Raji (cell line): ENCODE data around the gene GPRC5C.

Experiments
- POLR2A ChIP-seq: IDR thresholded peaks from 2 replicates; pipeline ENCODE4 v1.6.1; 2011; ENCODE audit warnings: low read depth, low read length, control low read depth; ENCODE audit not compliant: insufficient read depth

GPRC5C gene

DNA sequence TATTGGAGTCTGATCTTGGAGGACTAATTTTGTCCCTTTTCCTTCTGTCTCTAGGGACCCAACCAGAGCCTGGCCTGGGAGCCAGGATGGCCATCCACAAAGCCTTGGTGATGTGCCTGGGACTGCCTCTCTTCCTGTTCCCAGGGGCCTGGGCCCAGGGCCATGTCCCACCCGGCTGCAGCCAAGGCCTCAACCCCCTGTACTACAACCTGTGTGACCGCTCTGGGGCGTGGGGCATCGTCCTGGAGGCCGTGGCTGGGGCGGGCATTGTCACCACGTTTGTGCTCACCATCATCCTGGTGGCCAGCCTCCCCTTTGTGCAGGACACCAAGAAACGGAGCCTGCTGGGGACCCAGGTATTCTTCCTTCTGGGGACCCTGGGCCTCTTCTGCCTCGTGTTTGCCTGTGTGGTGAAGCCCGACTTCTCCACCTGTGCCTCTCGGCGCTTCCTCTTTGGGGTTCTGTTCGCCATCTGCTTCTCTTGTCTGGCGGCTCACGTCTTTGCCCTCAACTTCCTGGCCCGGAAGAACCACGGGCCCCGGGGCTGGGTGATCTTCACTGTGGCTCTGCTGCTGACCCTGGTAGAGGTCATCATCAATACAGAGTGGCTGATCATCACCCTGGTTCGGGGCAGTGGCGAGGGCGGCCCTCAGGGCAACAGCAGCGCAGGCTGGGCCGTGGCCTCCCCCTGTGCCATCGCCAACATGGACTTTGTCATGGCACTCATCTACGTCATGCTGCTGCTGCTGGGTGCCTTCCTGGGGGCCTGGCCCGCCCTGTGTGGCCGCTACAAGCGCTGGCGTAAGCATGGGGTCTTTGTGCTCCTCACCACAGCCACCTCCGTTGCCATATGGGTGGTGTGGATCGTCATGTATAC is 8.0 kb downstream of the GPRC5C start:
- no peak for TF ChIP-seq POLR2A

GRCh38 chr17:74441537-74441936 is 9.6 kb downstream of the GPRC5C start:
- no peak for TF ChIP-seq POLR2A

DNA sequence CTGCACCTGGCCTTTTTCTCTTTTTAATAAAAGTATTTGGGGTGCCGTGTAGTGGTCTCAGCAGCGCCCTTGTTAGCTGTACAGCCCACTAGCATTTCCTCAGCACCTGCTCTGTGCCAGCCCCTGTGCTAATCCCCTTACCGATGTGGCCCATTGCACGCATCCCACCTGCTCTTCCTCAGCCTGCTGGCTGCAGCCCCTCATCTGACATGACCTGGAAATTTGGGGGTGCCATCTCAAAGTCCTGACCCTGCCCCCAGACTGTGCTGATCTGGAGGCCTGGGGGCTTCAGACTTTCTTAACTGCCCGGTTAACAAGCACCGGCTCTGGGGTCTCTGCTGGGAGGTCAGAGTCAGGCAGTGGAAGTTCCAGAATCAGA is 10.4 kb downstream of the GPRC5C start:
- no peak for TF ChIP-seq POLR2A

GRCh38 chr17:74442670-74443515 is 11.0 kb downstream of the GPRC5C start:
- TF ChIP-seq POLR2A: no peak

DNA sequence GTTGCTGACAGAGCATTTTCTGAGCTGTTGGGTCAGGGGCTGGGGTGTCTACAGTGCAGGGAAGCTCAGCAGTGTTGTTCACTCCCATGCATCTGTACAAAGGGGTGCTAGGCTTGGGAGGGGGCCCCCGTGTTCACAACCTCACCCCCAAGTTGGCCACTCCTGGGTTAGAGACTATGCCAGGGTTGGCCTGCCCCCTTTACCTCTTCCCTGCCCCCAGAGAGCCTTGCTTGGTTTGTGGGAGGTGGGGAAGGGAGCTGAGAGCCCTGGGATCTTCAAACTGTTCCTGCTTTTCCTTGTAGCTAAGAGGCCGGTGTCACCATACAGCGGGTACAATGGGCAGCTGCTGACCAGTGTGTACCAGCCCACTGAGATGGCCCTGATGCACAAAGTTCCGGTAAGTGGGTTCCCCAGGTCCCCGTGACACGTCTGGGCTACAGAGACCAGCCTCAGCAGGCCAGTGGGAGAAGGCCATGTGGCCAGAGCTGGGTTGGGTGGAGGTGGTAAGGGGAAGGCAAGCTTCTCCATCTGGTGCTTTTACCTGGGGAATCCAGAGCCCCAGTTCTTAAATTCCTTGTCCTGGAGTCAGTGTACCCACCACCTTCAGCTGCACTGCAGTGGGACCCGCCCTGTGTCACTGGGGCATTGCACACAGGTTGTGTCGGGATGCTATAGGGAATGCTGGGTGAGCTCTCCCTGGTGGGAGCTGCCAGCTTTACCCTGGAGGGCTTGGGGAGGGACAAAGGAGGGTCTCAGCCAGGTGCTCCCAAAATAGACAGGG is 11.8 kb downstream of the GPRC5C start:
- no peak for TF ChIP-seq POLR2A

DNA sequence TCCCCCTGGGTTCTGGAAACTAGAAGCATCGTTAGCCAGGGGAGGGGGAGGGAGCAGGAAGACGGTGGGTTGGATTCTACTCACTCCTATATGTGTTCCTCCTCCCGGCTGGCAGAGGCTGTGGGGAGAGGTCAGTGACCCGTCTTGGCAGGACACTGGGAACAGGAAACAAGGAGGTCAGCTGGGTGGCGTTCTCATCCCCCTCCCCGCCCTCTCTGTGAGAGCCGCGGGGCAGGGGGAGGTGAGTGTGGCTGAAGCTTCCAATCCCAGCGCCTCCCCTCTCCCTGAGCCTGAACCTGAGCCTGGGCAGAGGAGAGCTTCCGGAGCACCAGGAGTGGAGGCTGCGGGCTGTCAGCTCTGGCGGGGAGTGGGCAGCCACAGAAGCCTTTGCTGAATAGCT is 12.5 kb downstream of the GPRC5C start:
- no peak for TF ChIP-seq POLR2A

- TF ChIP-seq POLR2A: no peak
These were observed 13.3 kb downstream of the GPRC5C start for GRCh38 chr17:74445158-74445557.

DNA sequence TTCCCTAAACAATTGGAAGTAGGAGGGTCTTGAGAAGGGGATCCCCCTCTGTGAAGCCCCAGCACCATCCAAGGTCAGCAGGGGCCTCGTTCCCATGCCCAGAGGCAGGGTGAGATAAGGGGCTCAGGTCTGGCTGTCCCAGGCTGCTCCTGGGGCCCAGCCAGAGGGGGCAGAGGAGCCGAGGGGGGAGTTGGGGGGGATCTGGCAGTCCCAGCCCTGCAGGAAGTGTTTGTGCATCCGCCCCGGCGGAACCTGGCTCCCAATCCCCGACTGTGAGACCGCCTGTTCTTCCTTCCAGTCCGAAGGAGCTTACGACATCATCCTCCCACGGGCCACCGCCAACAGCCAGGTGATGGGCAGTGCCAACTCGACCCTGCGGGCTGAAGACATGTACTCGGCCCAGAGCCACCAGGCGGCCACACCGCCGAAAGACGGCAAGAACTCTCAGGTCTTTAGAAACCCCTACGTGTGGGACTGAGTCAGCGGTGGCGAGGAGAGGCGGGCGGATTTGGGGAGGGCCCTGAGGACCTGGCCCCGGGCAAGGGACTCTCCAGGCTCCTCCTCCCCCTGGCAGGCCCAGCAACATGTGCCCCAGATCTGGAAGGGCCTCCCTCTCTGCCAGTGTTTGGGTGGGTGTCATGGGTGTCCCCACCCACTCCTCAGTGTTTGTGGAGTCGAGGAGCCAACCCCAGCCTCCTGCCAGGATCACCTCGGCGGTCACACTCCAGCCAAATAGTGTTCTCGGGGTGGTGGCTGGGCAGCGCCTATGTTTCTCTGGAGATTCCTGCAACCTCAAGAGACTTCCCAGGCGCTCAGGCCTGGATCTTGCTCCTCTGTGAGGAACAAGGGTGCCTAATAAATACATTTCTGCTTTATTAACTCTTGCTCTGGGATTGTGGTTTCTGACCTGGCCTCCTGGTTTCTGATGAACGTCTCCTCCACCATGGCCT is 14.9 kb downstream of the GPRC5C start:
- TF ChIP-seq POLR2A: no peak

DNA sequence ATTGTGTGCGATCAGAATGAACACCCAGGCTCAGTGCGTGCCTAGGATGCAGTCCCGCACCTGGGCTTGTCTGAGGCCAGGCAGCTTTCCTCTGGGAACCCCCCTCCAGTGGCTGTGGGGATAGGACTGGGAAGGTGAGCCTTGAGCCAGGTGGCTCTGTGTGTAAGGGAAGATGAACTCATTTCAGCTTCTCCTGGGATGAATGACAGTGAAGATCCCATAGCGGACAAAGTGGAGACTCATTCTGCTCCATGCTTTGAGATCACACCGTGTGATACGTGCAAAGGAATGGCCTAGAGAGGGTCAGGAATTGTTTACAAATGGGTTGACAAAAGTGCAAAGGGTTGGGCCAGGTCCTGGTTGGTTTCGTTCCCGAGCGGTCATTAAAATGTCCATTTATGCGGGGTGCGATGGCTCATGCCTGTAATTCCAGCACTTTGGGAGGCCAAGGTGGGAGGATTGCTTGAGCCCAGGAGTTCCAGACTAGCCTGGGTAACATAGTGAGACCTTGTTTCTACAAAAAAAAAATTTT is 15.8 kb downstream of the GPRC5C start:
- no peak for TF ChIP-seq POLR2A

GRCh38 chr17:74448756-74449155 is 16.9 kb downstream of the GPRC5C start:
- TF ChIP-seq POLR2A: no peak

GRCh38 chr17:74449306-74449705 is 17.4 kb downstream of the GPRC5C start:
- TF ChIP-seq POLR2A: no peak

GRCh38 chr17:74449773-74450172 is 17.9 kb downstream of the GPRC5C start:
- no peak for TF ChIP-seq POLR2A

GRCh38 chr17:74450231-74450630 is 18.3 kb downstream of the GPRC5C start:
- no peak for TF ChIP-seq POLR2A

- TF ChIP-seq POLR2A: no peak
These were observed 19.1 kb downstream of the GPRC5C start for GRCh38 chr17:74450925-74451403.

DNA sequence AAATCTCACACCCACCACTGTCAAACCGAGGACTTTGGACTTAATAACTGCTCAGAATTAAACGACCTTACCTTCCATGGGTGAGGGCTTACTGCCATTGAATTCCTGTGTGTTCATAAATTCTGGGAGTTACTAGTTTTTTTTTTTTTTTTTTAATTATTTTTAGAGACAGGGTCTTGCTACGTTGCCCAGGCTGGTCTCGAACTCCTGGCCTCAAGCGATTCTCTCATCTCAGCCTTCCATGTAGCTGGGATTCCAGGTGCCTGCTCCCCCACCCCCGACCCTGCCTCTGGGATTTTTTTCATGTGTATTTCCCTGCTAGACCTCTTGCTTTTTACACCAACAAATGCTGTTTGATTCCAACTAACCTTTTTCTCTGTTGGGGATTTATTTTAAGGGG is 19.7 kb downstream of the GPRC5C start:
- TF ChIP-seq POLR2A: no peak
